A549 (cell line): ENCODE results near the gene VSTM5. TPM values are rescaled to one million over a fixed set of nuclear protein-coding genes. Genes with fewer than 3 reads are reported as not detected.
"Not testable (repeated sequence)": the region's sequence is repeated elsewhere in the genome, so short reads cannot be mapped to it uniquely, and the experiment has no call there.

Experiments used
- ATAC-seq, 2 experiments: fragments of 200-7000 bp in 1 of 2; fragments of >200 bp in 1 of 2; cut with Nextera tagmentation in 1 of 2; cut with Tn5 transposase in 1 of 2; 3 replicates each; pipeline versions ENCODE4 v1.8.0 to v1.9.1; 2018 to 2020; ENCODE audit warnings: mild to moderate bottlenecking in 1 of 2, moderate library complexity in 1 of 2
- CTCF ChIA-PET: fragments of 300-600 bp; sonication (Branson Sonifier 250); formaldehyde crosslinking; extraction: SDS; loops from one replicate; lab custom pipeline; 2021; ENCODE audit warnings: antibody characterized with exemption, inconsistent platforms; lab: Yijun Ruan, JAX
- POLR2A ChIA-PET: fragments of 350-600 bp; formaldehyde crosslinking; extraction: SDS; loops from one replicate; lab custom pipeline; 2021; ENCODE audit warnings: antibody characterized with exemption, inconsistent platforms; lab: Yijun Ruan, JAX
- DNase-seq, 2 experiments: peaks; one replicate each; pipeline versions ENCODE4 v3.0.0 to v3.0.0-alpha.2; 2011 to 2016; ENCODE audit warnings: low read depth in 1 of 2, low spot score in 1 of 2
- FAIRE-seq: peaks from 2 replicates; lab custom pipeline; 2011; peaks lifted over from hg19 to GRCh38; lab: Jason Lieb, UNC
- H3K27ac ChIP-seq, 2 experiments: fragments of >200 bp; sonication (Bioruptor Twin); formaldehyde crosslinking; 3 replicates each; pipeline ENCODE4 v1.5.1; 2016 to 2017
- H3K4me1 ChIP-seq: fragments of >200 bp; sonication (Bioruptor Twin); formaldehyde crosslinking; 3 replicates; pipeline ENCODE4 v1.6.1; 2016
- H3K4me2 ChIP-seq: fragments of >200 bp; sonication (Bioruptor Twin); formaldehyde crosslinking; 3 replicates; pipeline ENCODE4 v1.6.1; 2016
- H3K4me3 ChIP-seq: fragments of >200 bp; sonication (Bioruptor Twin); formaldehyde crosslinking; 3 replicates; pipeline ENCODE4 v1.5.1; 2016
- H3K9me3 ChIP-seq: fragments of >200 bp; sonication (Bioruptor Twin); formaldehyde crosslinking; 3 replicates; pipeline ENCODE4 v1.6.1; 2016
- ATOH8 ChIP-seq: fragments of 250-450 bp; sonication (Bioruptor Pico); IDR thresholded peaks from 2 replicates; pipeline ENCODE4 v1.5.0; 2020; ENCODE audit warnings: low read depth, mild to moderate bottlenecking, moderate library complexity
- BHLHE40 ChIP-seq: IDR thresholded peaks from 2 replicates; pipeline ENCODE4 v1.6.1; 2012; ENCODE audit warnings: low read depth, low read length, inconsistent platforms
- CBX2 ChIP-seq: fragments of 200-600 bp; sonication (generic); IDR thresholded peaks from 2 replicates; pipeline ENCODE4 v1.6.1; 2016; ENCODE audit warnings: low read depth, mild to moderate bottlenecking, borderline replicate concordance
- CEBPB ChIP-seq, 2 experiments: fragments of >200 bp in 1 of 2; sonication (Bioruptor Twin) in 1 of 2; formaldehyde crosslinking in 1 of 2; IDR thresholded peaks; 2 replicates each; pipeline ENCODE4 v1.6.1; 2012 to 2016
- EHMT2 ChIP-seq: fragments of 200-600 bp; sonication (generic); IDR thresholded peaks from 2 replicates; pipeline ENCODE4 v1.6.1; 2016; ENCODE audit warnings: antibody characterized with exemption, low read depth, mild to moderate bottlenecking, moderate library complexity
- FOSB ChIP-seq: fragments of 250-450 bp; sonication (Bioruptor Pico); IDR thresholded peaks from 2 replicates; pipeline ENCODE4 v1.5.0; 2020; ENCODE audit warnings: mild to moderate bottlenecking, moderate library complexity
- FOXS1 ChIP-seq: fragments of 250-450 bp; sonication (Bioruptor Pico); IDR thresholded peaks from 2 replicates; pipeline ENCODE4 v1.5.0; 2020; ENCODE audit warnings: mild to moderate bottlenecking, moderate library complexity
- HDAC2 ChIP-seq: fragments of 200-600 bp; sonication (generic); IDR thresholded peaks from 2 replicates; pipeline ENCODE4 v1.6.1; 2016
- HOXA7 ChIP-seq: fragments of 250-450 bp; sonication (Bioruptor Pico); IDR thresholded peaks from 2 replicates; pipeline ENCODE4 v1.5.0; 2020; ENCODE audit warnings: mild to moderate bottlenecking, moderate library complexity
- HOXB13 ChIP-seq: fragments of 250-450 bp; sonication (Bioruptor Pico); IDR thresholded peaks from 2 replicates; pipeline ENCODE4 v1.5.0; 2020; ENCODE audit warnings: low read depth, mild to moderate bottlenecking, moderate library complexity
- JUN ChIP-seq, 2 experiments: fragments of >200 bp; sonication (Bioruptor Twin); formaldehyde crosslinking; IDR thresholded peaks; 2 replicates in 1 of 2; 3 replicates in 1 of 2; pipeline ENCODE4 v1.6.1; 2016 to 2017
- KDM5A ChIP-seq: fragments of 200-600 bp; sonication (generic); IDR thresholded peaks from 2 replicates; pipeline ENCODE4 v1.6.1; 2016; ENCODE audit warnings: antibody characterized with exemption, mild to moderate bottlenecking
- NFE2L2 ChIP-seq: fragments of 150-350 bp; conservative IDR thresholded peaks from 2 replicates; pipeline ENCODE4 v1.6.1; 2014; ENCODE audit warnings: low read length
- REST ChIP-seq: fragments of 200-600 bp; sonication (generic); IDR thresholded peaks from 2 replicates; pipeline ENCODE4 v1.6.1; 2016; ENCODE audit warnings: antibody characterized with exemption, mild to moderate bottlenecking, moderate library complexity
- SREBF2 ChIP-seq: fragments of 450-650 bp; IDR thresholded peaks from 2 replicates; pipeline ENCODE4 v1.6.1; 2014; ENCODE audit warnings: mild to moderate bottlenecking, moderate library complexity
- TFCP2L1 ChIP-seq: fragments of 250-450 bp; sonication (Bioruptor Pico); IDR thresholded peaks from 2 replicates; pipeline ENCODE4 v1.5.0; 2021; ENCODE audit warnings: mild to moderate bottlenecking
- ZC3H11A ChIP-seq: fragments of 450-650 bp; IDR thresholded peaks from 2 replicates; pipeline ENCODE4 v1.6.1; 2014; ENCODE audit warnings: antibody characterized with exemption, mild to moderate bottlenecking
- ZFP36 ChIP-seq: fragments of 450-650 bp; IDR thresholded peaks from 2 replicates; pipeline ENCODE4 v1.6.1; 2014; ENCODE audit warnings: borderline replicate concordance; ENCODE audit not compliant: partially characterized antibody
- ZNF302 ChIP-seq: fragments of 250-450 bp; sonication (Bioruptor Pico); IDR thresholded peaks from 2 replicates; pipeline ENCODE4 v1.9.0; 2021; ENCODE audit warnings: inconsistent platforms, mild to moderate bottlenecking, moderate library complexity
- WGBS: methylation state at CpG from one replicate; pipeline ENCODE4 v1.1.6; 2017; ENCODE audit errors: missing lambda C conversion rate; 5-methylcytosine and 5-hydroxymethylcytosine counted together
- polyA plus RNA-seq, 4 experiments: library from polyadenylated mRNA; depleted of rRNA in 3 of 4; stranded (reverse); fragments of >200 nt; fragmentation: RNase III in 1 of 4; extraction: RNeasy Plus Mini Kit Qiagen cat#74134 plus additional on column Dnase treatment in 1 of 4; gene quantifications; 2 replicates in 3 of 4; 3 replicates in 1 of 4; pipeline ENCODE4 v1.2.3, GENCODE V29; 2011 to 2017

The VSTM5 gene
- polyA plus RNA-seq, 2 of the 4 experiments (the other 2 are of a cell fraction): 0.04 TPM; not detected in 1

- TF ChIP-seq ATOH8 (CRISPR knock-in tag) (no peak), ZFP36 (no peak), ZNF302 (CRISPR knock-in tag) (no peak), FOSB (CRISPR knock-in tag) (no peak), HOXA7 (CRISPR knock-in tag) (no peak)
- TF ChIP-seq, all 56 proteins: peak for 0
Observed at GRCh38 chr11:93775289-93775688, 75.1 kb downstream of the VSTM5 start (continued).

GRCh38 chr11:93774560-93774959, 75.9 kb downstream of the VSTM5 start:
- H3K4me3 ChIP-seq, FAIRE-seq, H3K4me2 ChIP-seq, POLR2A ChIA-PET, H3K4me1 ChIP-seq, ATAC-seq, DNase-seq, H3K27ac ChIP-seq, H3K9me3 ChIP-seq: not testable (repeated sequence)
- CTCF ChIA-PET: interaction anchor here (1.7 kb wide), 1 partner anchor 33 kb away, joined by 3 read pairs; no protein-coding TSS in a partner anchor
- 91% methylated on average over 3 of the region's 3 CpGs for WGBS

- Histone ChIP-seq H3K9me3 (no peaks in the 10 kb centered on the region), H3K27ac (no peak overlapping the region), H3K4me1 (no peaks in the 10 kb centered on the region), H3K4me2 (no peak overlapping the region), H3K4me3 (no peak overlapping the region)
- POLR2A ChIA-PET: no interaction called here
- CTCF ChIA-PET: interaction anchor here (1.7 kb wide), 1 partner anchor 34 kb away, joined by 3 read pairs; no protein-coding TSS in a partner anchor
- DNase-seq (no peak), ATAC-seq (0 out of 6 replicates have a peak, but pooled peaks of 1 of the 2 experiments have one; percentile 34), FAIRE-seq (no peak)
- WGBS: no CpG with 5 or more reads among the region's 10 CpGs
- TF ChIP-seq TFCP2L1 (CRISPR knock-in tag) (no peak), EHMT2 (no peak), CBX2 (no peak), HOXB13 (CRISPR knock-in tag) (no peak), KDM5A (no peak), SREBF2 (no peak), NFE2L2 (no peak), CEBPB (IDR thresholded peaks at IDR 0.05) (no peak), BHLHE40 (no peak), ZC3H11A (no peak), FOXS1 (CRISPR knock-in tag) (no peak), HDAC2 (no peak)
Observed at GRCh38 chr11:93773601-93774200, 76.7 kb downstream of the VSTM5 start.

GRCh38 chr11:93773045-93773477, 77.4 kb downstream of the VSTM5 start:
- FAIRE-seq (no peak), ATAC-seq (0 out of 6 replicates have a peak, but pooled peaks of 1 of the 2 experiments have one; percentile 43), DNase-seq (no peak)
- H3K4me3 ChIP-seq: no peak overlapping the region
- no peak overlapping the region for H3K4me2 ChIP-seq
- H3K9me3 ChIP-seq: no peaks in the 10 kb centered on the region
- H3K27ac ChIP-seq: no peak overlapping the region
- no peaks in the 10 kb centered on the region for H3K4me1 ChIP-seq
- ChIA-PET POLR2A (no interaction called here), CTCF (interaction anchor here (2.0 kb wide), 1 partner anchor 11 kb away, joined by 6 read pairs; the partner anchor contains the start of gene MED17)
- 40% methylated on average over 3 of the region's 3 CpGs for WGBS
- TF ChIP-seq REST (peak; percentile 63; the same call in 1 of the 2 replicates), JUN (IDR thresholded peaks at IDR 0.05) (no peak)
